Measurements from ENCODE around the gene IMPG1. TPM values are rescaled to one million over a fixed set of nuclear protein-coding genes. Genes with fewer than 3 reads are reported as not detected.
"Not testable (repeated sequence)": the region's sequence is repeated elsewhere in the genome, so short reads cannot be mapped to it uniquely, and the experiment has no call there.

Gene IMPG1
- total RNA-seq, 1 donor from 2014 or later: not detected

- H3K4me3 Mint-ChIP-seq: no peak overlapping the region
- no peak for TF ChIP-seq CTCF (IDR thresholded peaks at IDR 0.05; ENCODE audit: unreplicated experiment)
- H3K4me1 Mint-ChIP-seq: peaks cover 11% of the 10 kb centered on the region
- H3K9me3 Mint-ChIP-seq: no peaks in the 10 kb centered on the region
- H3K36me3 Mint-ChIP-seq: peaks cover 14% of the 10 kb centered on the region
- no peaks in the 10 kb centered on the region for H3K27me3 Mint-ChIP-seq (ENCODE audit: low read depth)
- DNase-seq (ENCODE audit: low spot score in 2 of 2, unreplicated experiment in 2 of 2): no peak
- H3K27ac Mint-ChIP-seq: peak overlapping the region; percentile 53
These were observed 159.4 kb downstream of the IMPG1 start for GRCh38 chr6:75913040-75913439.

DNA sequence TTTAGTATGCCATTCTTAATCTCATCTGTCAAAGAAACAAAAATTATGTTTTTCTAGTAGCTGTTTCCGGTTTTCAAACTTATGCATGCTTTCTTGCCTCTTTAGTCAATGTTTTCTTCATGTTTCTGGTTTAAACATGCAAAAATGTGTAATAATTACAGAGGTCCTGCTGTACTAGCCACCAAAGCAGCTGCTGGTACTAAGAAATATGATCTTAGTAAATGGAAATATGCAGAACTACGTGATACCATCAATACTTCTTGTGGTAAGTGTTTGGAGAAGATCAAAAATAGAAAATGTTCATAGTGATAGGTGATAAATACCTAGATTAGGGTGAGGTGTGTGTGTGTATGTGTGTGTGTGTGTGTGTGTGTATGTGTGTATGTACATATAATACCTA lies 165.0 kb downstream of the IMPG1 start:
- H3K4me1 Mint-ChIP-seq: peaks cover 16% of the 10 kb centered on the region

DNA sequence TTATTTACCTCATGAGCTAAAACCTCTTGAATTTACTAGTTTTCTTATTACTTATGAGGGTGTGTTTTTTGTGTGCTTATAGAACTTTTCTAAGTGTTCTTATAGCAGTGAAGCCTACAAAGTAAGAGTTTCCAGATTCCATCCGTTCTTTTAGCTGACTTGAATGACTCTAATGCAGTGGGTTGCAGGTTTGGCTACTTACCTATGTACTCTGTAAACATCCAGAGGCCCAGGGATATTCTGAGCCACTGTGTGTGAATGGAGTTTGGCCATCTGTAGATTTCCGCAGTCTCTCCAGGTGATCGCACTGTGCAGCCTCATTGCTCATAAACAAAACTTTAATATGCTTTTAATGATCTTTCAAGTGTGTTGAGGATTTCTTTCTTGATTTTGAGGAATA lies 165.6 kb downstream of the IMPG1 start:
- no peak for TF ChIP-seq CTCF (IDR thresholded peaks at IDR 0.05; ENCODE audit: unreplicated experiment)
- H3K27ac Mint-ChIP-seq: peak overlapping the region; percentile 35
- no peak overlapping the region for H3K4me3 Mint-ChIP-seq
- peaks cover 10% of the 10 kb centered on the region for H3K9me3 Mint-ChIP-seq
- DNase-seq (ENCODE audit: low spot score in 2 of 2, unreplicated experiment in 2 of 2): no peak
- H3K27me3 Mint-ChIP-seq (ENCODE audit: low read depth): no peaks in the 10 kb centered on the region
- H3K36me3 Mint-ChIP-seq: peaks cover 25% of the 10 kb centered on the region
- peaks cover 14% of the 10 kb centered on the region for H3K4me1 Mint-ChIP-seq

More for the DNA sequence above, 165.0 kb downstream of the IMPG1 start:
- Mint-ChIP-seq H3K9me3 (peaks cover 10% of the 10 kb centered on the region), H3K27me3 (ENCODE audit: low read depth) (no peaks in the 10 kb centered on the region), H3K36me3 (peaks cover 20% of the 10 kb centered on the region), H3K27ac (no peak overlapping the region), H3K4me3 (no peak overlapping the region)
- TF ChIP-seq CTCF (IDR thresholded peaks at IDR 0.05; ENCODE audit: unreplicated experiment): no peak
- no peak for DNase-seq (ENCODE audit: low spot score in 2 of 2, unreplicated experiment in 2 of 2)

GRCh38 chr6:75905129-75905528 lies 167.3 kb downstream of the IMPG1 start:
- H3K27ac Mint-ChIP-seq; DNase-seq (ENCODE audit: low spot score in 2 of 2, unreplicated experiment in 2 of 2); H3K27me3 Mint-ChIP-seq (ENCODE audit: low read depth); H3K4me3 Mint-ChIP-seq: not testable (repeated sequence)
- H3K4me1 Mint-ChIP-seq: peaks cover 14% of the 10 kb centered on the region
- H3K36me3 Mint-ChIP-seq: peaks cover 33% of the 10 kb centered on the region
- H3K9me3 Mint-ChIP-seq: peaks cover 13% of the 10 kb centered on the region

GRCh38 chr6:75900216-75900615 lies 172.2 kb downstream of the IMPG1 start:
- not testable (repeated sequence) for H3K4me1 Mint-ChIP-seq; H3K27me3 Mint-ChIP-seq (ENCODE audit: low read depth); H3K27ac Mint-ChIP-seq; DNase-seq (ENCODE audit: low spot score in 2 of 2, unreplicated experiment in 2 of 2); H3K4me3 Mint-ChIP-seq
- peaks cover 22% of the 10 kb centered on the region for H3K36me3 Mint-ChIP-seq
- peaks cover 11% of the 10 kb centered on the region for H3K9me3 Mint-ChIP-seq

- no peak for TF ChIP-seq CTCF (IDR thresholded peaks at IDR 0.05; ENCODE audit: unreplicated experiment)
- DNase-seq (ENCODE audit: low spot score in 2 of 2, unreplicated experiment in 2 of 2): no peak
- Mint-ChIP-seq H3K36me3 (peaks cover 11% of the 10 kb centered on the region), H3K4me3 (no peak overlapping the region), H3K9me3 (peaks cover 4% of the 10 kb centered on the region), H3K27me3 (ENCODE audit: low read depth) (no peaks in the 10 kb centered on the region), H3K4me1 (peaks cover 3% of the 10 kb centered on the region), H3K27ac (no peak overlapping the region)
These were observed 175.9 kb downstream of the IMPG1 start for GRCh38 chr6:75896526-75896925.

DNA sequence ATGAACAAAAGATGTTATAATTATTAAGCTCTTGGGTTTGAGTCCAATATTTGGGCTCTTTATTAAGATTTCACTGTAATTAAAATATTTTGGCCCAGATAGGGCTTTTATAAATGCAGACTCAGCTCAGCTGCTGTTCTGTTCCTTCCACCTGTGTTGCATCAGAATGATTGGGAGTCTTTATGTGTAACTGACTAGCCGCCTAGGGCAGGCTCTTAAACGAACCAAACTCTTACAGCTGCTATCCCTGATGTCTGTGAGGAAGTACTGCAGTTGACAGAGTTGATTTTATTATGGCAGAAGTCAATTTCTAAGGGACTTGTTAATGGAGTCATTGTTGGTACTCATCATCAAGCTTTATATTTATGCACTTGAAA lies 178.7 kb downstream of the IMPG1 start:
- Mint-ChIP-seq H3K9me3 (peaks cover 3% of the 10 kb centered on the region), H3K27ac (no peak overlapping the region), H3K27me3 (ENCODE audit: low read depth) (no peaks in the 10 kb centered on the region), H3K4me1 (peaks cover 3% of the 10 kb centered on the region), H3K4me3 (no peak overlapping the region), H3K36me3 (peaks cover 11% of the 10 kb centered on the region)
- no peak for TF ChIP-seq CTCF (IDR thresholded peaks at IDR 0.05; ENCODE audit: unreplicated experiment)
- no peak for DNase-seq (ENCODE audit: low spot score in 2 of 2, unreplicated experiment in 2 of 2)

Data from mesothelial cell of epicardium (in vitro differentiated cells).